HepG2 (cell line): ENCODE measurements around the gene SNX21. TPM values are rescaled to one million over a fixed set of nuclear protein-coding genes. Genes with fewer than 3 reads are reported as not detected.
A peak's percentile ranks its signal among the peaks of the same experiment; 100 is the strongest.

Source experiments
- ATAC-seq: fragments of 200-7000 bp; cut with Tn5 transposase; 3 replicates; pipeline ENCODE4 v1.9.1; 2020; ENCODE audit warnings: mild to moderate bottlenecking, moderate library complexity
- BruUV-seq: library from RNA; stranded (reverse); fragments of 400-500 nt; replicated peaks from 2 replicates; lab custom pipeline; 2021; lab: Mats Ljungman, UMichigan
- CTCF ChIA-PET: fragments of 300-600 bp; formaldehyde crosslinking; extraction: SDS; loops from one replicate; lab custom pipeline; 2021; ENCODE audit warnings: low total read pairs, inconsistent platforms, low intra/inter-chr PET ratio; lab: Yijun Ruan, JAX
- POLR2A ChIA-PET: fragments of 350-600 bp; sonication (Branson Sonifier 250); formaldehyde crosslinking; loops from one replicate; lab custom pipeline; 2020; ENCODE audit warnings: antibody characterized with exemption, inconsistent platforms; lab: Yijun Ruan, JAX
- DNase-seq: peaks from one replicate; pipeline ENCODE4 v3.0.0-alpha.2; 2015; ENCODE audit warnings: low spot score
- FAIRE-seq: peaks from 3 replicates; lab custom pipeline; 2011; peaks lifted over from hg19 to GRCh38; lab: Jason Lieb, UNC
- H2AFZ ChIP-seq: one replicate; pipeline ENCODE4 v1.6.1; 2011; ENCODE audit warnings: low read length, inconsistent platforms
- H3K27ac ChIP-seq: fragments of 300-600 bp; 3 replicates; pipeline ENCODE4 v1.8.0; 2011; ENCODE audit warnings: mixed run types, mild to moderate bottlenecking, mixed read lengths, low read length, inconsistent platforms; ENCODE audit not compliant: insufficient read depth; ENCODE audit errors: extremely low read length
- H3K27me3 ChIP-seq, 2 experiments: fragments of 200-600 bp in 1 of 2; 2 replicates in 1 of 2; 3 replicates in 1 of 2; pipeline versions ENCODE4 v1.6.0 to v1.8.0; 2011; ENCODE audit warnings: low read length in 2 of 2, mild to moderate bottlenecking in 2 of 2, moderate library complexity in 2 of 2, inconsistent platforms in 1 of 2; ENCODE audit not compliant: insufficient read depth in 2 of 2, control insufficient read depth in 1 of 2
- H3K36me3 ChIP-seq, 2 experiments: fragments of 200-600 bp in 1 of 2; replicated peaks in 1 of 2; 2 replicates in 1 of 2; 3 replicates in 1 of 2; pipeline versions ENCODE4 v1.5.1 to v1.8.0; 2011; ENCODE audit warnings: low read length in 2 of 2, inconsistent platforms in 1 of 2; ENCODE audit not compliant: insufficient read depth in 2 of 2, control insufficient read depth in 1 of 2
- H3K4me1 ChIP-seq: 2 replicates; pipeline ENCODE4 v1.5.1; 2012; ENCODE audit warnings: low read length, inconsistent platforms; ENCODE audit not compliant: insufficient read depth
- H3K4me2 ChIP-seq: 2 replicates; pipeline ENCODE4 v1.6.0; 2011; ENCODE audit warnings: low read depth, low read length, inconsistent platforms
- H3K4me3 ChIP-seq, 3 experiments: fragments of 200-600 bp in 1 of 3; sonication (generic), shearing (Covaris generic) in 1 of 3; replicated peaks in 1 of 3; 2 replicates each; pipeline ENCODE4 v1.5.1; 2011 to 2016; ENCODE audit warnings: low read length in 3 of 3, inconsistent platforms in 2 of 3, low read depth in 2 of 3, mild to moderate bottlenecking in 2 of 3, control low read depth in 1 of 3, mixed read lengths in 1 of 3; ENCODE audit not compliant: insufficient read depth in 1 of 3
- H3K79me2 ChIP-seq: one replicate; pipeline ENCODE4 v1.6.1; 2011; ENCODE audit warnings: low read length, inconsistent platforms; ENCODE audit not compliant: insufficient read depth
- H3K9ac ChIP-seq: 2 replicates; pipeline ENCODE4 v1.6.0; 2011; ENCODE audit warnings: mild to moderate bottlenecking, low read depth, low read length, inconsistent platforms; ENCODE audit not compliant: insufficient read depth
- H3K9me3 ChIP-seq: 2 replicates; pipeline ENCODE4 v1.5.1; 2012; ENCODE audit warnings: mild to moderate bottlenecking, low read length
- H4K20me1 ChIP-seq: 2 replicates; pipeline ENCODE4 v1.6.0; 2011; ENCODE audit warnings: inconsistent platforms, mild to moderate bottlenecking, low read length, moderate library complexity; ENCODE audit not compliant: insufficient read depth
- ATF7-NPFF ChIP-seq: sonication (generic); formaldehyde crosslinking; IDR thresholded peaks from 2 replicates; pipeline ENCODE4 v1.8.1; 2023; ENCODE audit warnings: mild to moderate bottlenecking, low read depth, missing genetic modification reagents, moderate library complexity
- MED13 ChIP-seq: sonication (generic); formaldehyde crosslinking; IDR thresholded peaks from 2 replicates; pipeline ENCODE4 v1.5.0; 2020; ENCODE audit warnings: missing genetic modification reagents
- NR2F2 ChIP-seq: IDR thresholded peaks from 2 replicates; pipeline ENCODE4 v1.6.1; 2012; ENCODE audit warnings: low read depth, inconsistent platforms, borderline replicate concordance
- SIN3B ChIP-seq: fragments of 150-350 bp; IDR thresholded peaks from 2 replicates; pipeline ENCODE4 v1.6.1; 2014; ENCODE audit warnings: low read length
- SSRP1 ChIP-seq: IDR thresholded peaks from 2 replicates; pipeline ENCODE4 v1.6.1; 2016; ENCODE audit warnings: control low read depth
- TAF15 ChIP-seq: fragments of 200-400 bp; formaldehyde crosslinking; IDR thresholded peaks from one replicate; pipeline ENCODE4 v1.6.1; 2018; ENCODE audit warnings: mild to moderate bottlenecking, low read depth, low read length; ENCODE audit not compliant: poor library complexity, severe bottlenecking
- ZNF792 ChIP-seq: IDR thresholded peaks from 2 replicates; pipeline ENCODE4 v1.6.1; 2016
- WGBS: methylation state at CpG from one replicate; pipeline ENCODE4 v1.1.6; 2017; ENCODE audit warnings: low lambda C conversion rate; 5-methylcytosine and 5-hydroxymethylcytosine counted together
- in situ Hi-C: cut with HindIII; loops from 2 replicates; pipeline ENCODE4 v1.10.0; 2017; ENCODE audit warnings: low pct_unique_long_range_greater_than_20kb; ENCODE audit not compliant: extremely low pct_ligation_motif_present
- intact Hi-C: fragments of 100-400 bp; cut with micrococcal nuclease; formaldehyde crosslinking; loops from one replicate; pipeline ENCODE4 v1.10.0; 2022; ENCODE audit not compliant: unreplicated experiment
- polyA plus RNA-seq, 8 experiments: library from polyadenylated mRNA; depleted of rRNA in 3 of 8; stranded (reverse) in 7 of 8; unstranded in 1 of 8; fragments of >200 nt; fragmentation: Illumina TruSeq in 4 of 8; extraction: Trizol in 4 of 8; gene quantifications; 2 replicates each; pipeline versions ENCODE4 v1.2.1 to v1.2.3, GENCODE V29; 2011 to 2016; ENCODE audit warnings: low read depth in 4 of 8, missing spikeins in 1 of 8, mixed read lengths in 1 of 8; ENCODE audit not compliant: insufficient read depth in 1 of 8
- total RNA-seq, 5 experiments: library from RNA; depleted of rRNA; stranded (reverse); fragments of >200 nt; fragmentation: Illumina TruSeq; extraction: Trizol; gene quantifications; 2 replicates each; pipeline ENCODE4 v1.2.3, GENCODE V29; 2016; ENCODE audit warnings: low read depth in 1 of 5

SNX21 gene
- total and polyA plus RNA-seq, 2 of the 13 experiments (the other 11 are each of a cell fraction or from before 2014, with no cell fraction given), result 7.7 to 12.8 TPM

GRCh38 chr20:45850238-45850637 lies 16.6 kb downstream of the SNX21 start:
- intact Hi-C loops, result no loop called here
- Histone ChIP-seq H3K36me3 (peaks cover 7 to 11% of the 10 kb centered on the region in 2 experiments; a peak in 4 of 5 replicates), H3K27ac (no peak overlapping the region), H3K9me3 (no peaks in the 10 kb centered on the region), H3K27me3 (no peaks in the 10 kb centered on the region), H3K4me1 (peaks cover 4% of the 10 kb centered on the region; the same call in 1 of the 2 replicates), H3K79me2 (no peaks in the 10 kb centered on the region), H2AFZ (no peak overlapping the region), H3K4me3 (no peak overlapping the region), H3K4me2 (no peak overlapping the region), H4K20me1 (no peaks in the 10 kb centered on the region), H3K9ac (no peak overlapping the region)
- TF ChIP-seq ZNF792 (CRISPR knock-in tag), result peak; percentile 98
- no peak for TF ChIP-seq TAF15
- no peak for DNase-seq
- no peak for ATAC-seq
- POLR2A ChIA-PET, result interaction anchor here (2.0 kb wide), 1 partner anchor 11 kb away, joined by 6 read pairs; no protein-coding TSS in a partner anchor
- BruUV-seq, result no TSS peak
- WGBS, result 100% methylated on average over 2 of the region's 2 CpGs
- in situ Hi-C loops, result no loop called here
- CTCF ChIA-PET, result no interaction called here
- no peak for FAIRE-seq

GRCh38 chr20:45850926-45851325 lies 17.3 kb downstream of the SNX21 start:
- Histone ChIP-seq H3K27me3 (no peaks in the 10 kb centered on the region), H3K36me3 (peaks cover 5 to 7% of the 10 kb centered on the region in 2 experiments; a peak in 2 of 5 replicates), H3K4me3 (no peak overlapping the region), H3K79me2 (no peaks in the 10 kb centered on the region), H3K4me1 (peaks cover 7% of the 10 kb centered on the region), H3K9ac (no peak overlapping the region), H2AFZ (no peak overlapping the region), H3K27ac (no peak overlapping the region), H3K9me3 (no peaks in the 10 kb centered on the region), H4K20me1 (no peaks in the 10 kb centered on the region), H3K4me2 (no peak overlapping the region)
- in situ Hi-C loops, result no loop called here
- ATAC-seq, result no peak
- intact Hi-C loops, result no loop called here
- WGBS, result 100% methylated on average over 1 of the region's 1 CpG
- ChIA-PET POLR2A (interaction anchor here (2.7 kb wide), 1 partner anchor 17 kb away, joined by 17 read pairs; the partner anchor contains the start of gene SNX21), CTCF (no interaction called here)
- BruUV-seq, result no TSS peak
- TF ChIP-seq MED13, result no peak
- TF ChIP-seq SIN3B, result no peak
- TF ChIP-seq SSRP1 (CRISPR knock-in tag), result no peak
- TF ChIP-seq NR2F2, result no peak
- 0 out of 2 replicates have a peak, but pooled peaks have one; percentile 50 for TF ChIP-seq ATF7-NPFF (CRISPR knock-in tag)
- no peak for DNase-seq
- FAIRE-seq, result no peak
